HG02884 (cell line): ENCODE data around the gene PRKAR2B.
"Not testable (repeated sequence)": the region's sequence is repeated elsewhere in the genome, so short reads cannot be mapped to it uniquely, and the experiment has no call there.

Source experiments
- ATAC-seq: cut with Tn5 transposase; IDR thresholded peaks from one replicate; pipeline ENCODE4 v1.9.1; 2021; ENCODE audit warnings: mild to moderate bottlenecking, moderate library complexity; ENCODE audit not compliant: unreplicated experiment

Gene PRKAR2B

DNA sequence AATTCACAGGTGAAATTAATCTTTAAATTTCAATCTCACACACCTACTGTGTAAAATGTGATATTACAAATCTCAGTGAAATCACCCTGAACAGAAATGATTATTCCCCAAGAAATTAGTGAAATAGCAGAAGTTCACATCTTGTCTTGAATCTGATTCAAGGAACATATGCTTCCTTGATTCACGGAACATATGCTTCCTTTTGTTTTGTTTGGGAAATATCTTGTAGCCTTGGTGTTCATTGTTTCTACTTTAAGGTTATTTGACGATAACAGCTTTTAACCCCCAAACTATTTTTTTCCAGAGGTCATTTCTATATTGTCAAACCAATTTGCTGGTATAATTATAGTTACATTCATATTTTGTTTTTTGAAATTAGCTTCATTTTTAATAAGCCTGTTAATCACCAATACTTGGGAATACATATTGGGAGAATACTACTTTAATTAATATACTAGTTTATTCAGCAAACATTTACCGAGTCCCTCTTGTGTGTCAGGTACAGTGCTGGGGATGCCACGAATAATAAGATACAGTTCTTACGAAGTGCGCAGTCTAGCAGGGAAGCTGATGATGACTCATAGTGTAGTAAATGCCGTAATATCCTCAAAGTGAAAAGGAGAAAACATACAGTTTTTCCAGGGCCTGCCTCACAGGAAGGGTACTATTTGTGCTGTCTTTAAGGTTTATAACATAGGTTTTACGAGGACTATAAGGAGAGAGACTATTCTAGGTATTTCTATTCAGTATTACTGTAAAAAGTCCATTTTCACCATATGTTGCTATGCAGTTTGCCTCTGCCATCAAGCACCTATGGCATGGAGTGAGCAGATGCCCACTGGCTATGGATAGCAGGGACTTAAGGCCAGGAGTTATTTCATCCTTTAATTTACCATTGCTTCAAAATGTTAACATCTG is 32.5 kb downstream of the PRKAR2B start:
- ATAC-seq = no peak

DNA sequence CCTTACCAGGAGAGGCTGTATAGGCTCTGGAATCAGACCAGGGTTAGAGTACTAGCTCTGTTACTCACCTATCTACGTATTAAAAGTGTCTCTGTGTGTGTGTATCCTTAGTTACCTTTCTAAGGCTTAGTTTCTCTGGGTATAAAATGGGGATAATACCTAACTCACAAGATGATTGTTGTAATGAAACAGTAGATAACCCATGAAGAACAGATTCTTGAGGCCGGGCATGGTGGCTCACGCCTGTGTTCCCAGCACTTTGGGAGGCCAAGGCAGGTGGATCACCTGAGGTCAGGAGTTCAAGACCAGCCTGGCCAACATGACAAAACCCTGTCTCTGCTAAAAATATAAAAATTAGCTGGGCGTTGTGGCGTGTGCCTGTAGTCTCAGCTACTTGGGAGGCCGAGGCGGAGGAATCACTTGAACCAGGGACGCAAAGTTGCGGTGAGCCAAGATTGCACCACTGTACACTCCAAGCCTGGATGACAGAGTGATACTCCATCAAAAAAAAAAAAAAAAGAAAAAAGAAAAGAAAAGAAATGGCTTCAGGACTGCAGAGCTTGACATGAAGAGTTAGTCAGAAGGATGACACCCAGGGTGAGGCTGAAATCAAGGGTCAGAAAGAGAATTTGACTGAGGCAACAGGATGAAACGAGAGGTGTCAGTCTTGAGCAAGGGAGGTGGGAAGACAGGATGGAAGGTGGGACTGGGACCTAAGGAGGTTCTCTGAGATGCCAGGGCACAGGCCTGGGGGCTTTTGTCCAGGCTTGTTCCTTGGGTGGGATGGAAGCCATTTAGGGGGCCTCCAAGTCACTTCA is 33.4 kb downstream of the PRKAR2B start:
- ATAC-seq = no peak

DNA sequence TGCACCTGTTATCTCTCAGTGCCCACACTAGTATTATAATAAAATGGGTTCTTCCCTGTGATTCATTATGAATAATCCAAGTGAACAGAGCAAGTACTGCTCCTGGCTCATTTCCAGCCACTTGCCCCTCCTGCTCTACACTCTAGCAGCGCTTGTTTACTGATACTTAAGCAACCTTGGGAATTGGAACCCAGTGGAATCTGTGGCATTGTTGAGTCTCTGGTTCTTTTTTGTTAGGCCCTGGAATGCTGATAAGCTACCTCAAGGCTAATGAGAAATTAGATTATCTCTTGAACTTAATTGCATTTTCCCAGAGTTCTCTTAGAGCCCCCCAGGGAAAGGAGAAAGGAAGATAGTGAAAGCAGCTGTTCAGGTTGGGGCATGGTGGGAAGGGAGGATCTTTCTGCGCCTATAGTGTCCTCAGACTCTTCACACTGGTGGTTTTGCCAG is 34.0 kb downstream of the PRKAR2B start:
- no peak for ATAC-seq

DNA sequence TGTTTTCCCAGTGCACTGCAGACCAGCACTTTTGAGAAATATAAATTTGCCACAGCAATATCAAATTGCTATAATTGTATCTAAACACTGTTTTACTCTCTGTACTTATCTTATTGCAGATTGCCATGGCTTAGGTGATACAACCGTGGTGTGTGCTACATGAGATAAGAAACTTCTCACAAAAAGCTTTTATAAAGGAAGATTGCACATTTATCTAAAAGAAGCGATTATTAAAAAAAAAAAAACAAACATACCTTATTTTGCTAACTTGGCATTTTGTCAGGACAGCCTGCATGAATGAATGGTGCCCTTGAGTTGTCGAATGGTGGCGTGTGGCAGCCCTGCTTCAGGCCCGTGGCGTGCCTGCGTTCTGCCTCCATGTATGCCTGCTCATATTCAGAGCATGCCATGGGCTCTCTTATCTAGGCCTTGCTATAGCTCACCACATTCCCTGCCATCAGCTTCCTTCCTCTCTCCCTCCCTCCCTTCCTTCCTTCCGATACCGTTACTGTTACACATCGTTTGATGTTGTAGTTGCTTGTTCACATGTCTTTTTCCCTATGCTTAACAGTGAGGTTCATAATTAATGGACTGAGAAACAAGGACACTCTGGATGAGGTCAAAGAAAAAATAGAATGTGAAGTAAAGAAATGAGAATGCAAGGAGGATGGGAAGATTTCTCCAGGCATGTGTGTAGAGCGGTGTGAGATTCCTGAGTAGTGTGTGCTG is 34.9 kb downstream of the PRKAR2B start:
- no peak for ATAC-seq

DNA sequence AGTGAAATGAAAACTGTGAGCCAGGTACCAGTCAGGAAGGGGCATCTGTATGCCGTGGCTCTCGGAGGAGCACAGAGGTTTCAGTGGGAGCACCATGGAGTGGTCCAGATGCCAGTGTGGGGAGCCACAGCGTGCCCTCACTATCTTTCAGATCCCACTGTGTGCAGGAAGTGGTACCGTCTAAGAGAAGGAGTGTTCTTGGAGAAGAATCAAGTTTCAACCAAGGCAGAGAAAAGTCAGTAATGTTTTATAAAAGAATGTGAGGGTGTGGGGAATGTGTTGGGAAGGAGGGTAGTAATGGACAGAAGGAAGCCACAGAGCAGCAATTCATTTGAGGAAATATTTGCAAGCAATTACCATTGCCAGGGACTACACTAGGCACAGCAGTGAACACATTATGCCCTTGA is 35.6 kb downstream of the PRKAR2B start:
- no peak for ATAC-seq

DNA sequence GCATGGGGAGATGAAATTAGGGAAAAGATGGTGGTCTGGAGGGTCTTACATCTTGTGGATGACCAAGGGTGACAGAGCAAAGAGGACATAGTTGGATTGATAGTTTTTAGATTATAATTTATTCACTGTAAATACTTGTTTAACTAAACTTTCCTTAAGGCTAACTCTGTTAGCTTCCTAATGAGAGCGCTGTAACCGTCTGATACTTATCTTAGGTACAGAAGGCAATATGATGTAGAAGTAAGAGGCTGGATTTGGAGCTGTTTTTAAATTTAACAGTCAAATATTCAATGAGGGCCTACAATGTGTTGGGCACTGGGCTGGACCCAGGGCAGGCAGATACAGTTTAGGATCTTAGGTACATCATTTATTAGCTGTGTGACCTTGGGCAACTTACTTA is 36.0 kb downstream of the PRKAR2B start:
- ATAC-seq = no peak

DNA sequence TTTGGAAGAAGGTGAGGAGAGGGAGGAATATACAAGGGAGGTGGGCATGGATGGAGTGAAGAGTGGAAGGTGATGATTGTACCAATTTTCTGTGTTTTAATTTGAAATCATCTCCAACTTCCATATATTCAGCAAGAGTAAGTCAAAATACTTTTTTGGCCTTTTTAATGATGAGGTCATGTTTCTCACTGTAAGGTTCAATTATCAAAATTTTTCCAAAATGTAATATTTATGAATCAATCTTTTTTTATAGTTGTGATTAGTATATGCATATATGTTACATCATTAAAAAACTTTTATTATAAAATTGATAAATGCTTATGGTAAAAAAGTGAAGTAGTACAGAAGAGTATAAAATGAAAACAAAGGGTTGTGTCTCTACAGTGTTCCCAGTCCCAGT is 40.7 kb downstream of the PRKAR2B start:
- no peak for ATAC-seq

DNA sequence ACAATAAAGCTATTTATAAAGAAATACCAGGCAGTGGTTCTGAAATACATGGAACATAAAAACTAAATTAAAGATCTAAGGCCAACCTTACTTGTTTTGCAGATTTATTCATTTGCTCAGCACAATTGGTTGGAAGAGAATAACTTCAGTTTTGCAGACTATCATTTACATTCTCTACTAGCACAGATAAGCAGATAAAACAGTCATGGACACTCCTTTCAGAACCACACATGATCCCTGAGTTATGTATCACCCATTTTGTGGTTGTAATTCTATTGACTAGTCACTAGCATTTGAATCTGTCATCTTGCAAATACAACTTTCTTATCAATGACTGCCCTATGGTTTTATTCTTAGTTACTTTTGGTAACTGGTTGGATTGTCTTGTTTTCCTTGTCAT is 45.1 kb downstream of the PRKAR2B start:
- no peak for ATAC-seq

DNA sequence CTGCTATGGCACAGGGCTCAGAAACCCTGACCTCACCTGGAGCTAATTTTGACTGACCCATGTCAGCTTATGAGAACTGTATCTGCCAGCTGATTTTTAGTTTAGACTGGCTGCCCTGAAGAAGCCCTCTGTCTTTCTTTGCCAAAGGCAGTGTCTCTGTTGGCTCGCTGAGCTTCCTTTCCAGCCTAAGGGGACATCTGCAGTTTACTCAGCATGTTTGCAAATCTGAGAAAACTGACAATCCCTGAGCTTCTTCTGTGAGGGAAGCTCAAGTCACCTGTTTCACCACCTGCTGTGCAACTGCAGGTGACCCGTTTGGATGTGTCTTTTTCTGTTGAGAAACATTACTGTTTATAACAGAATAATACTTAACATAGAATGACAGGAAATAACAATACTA is 46.0 kb downstream of the PRKAR2B start:
- no peak for ATAC-seq

DNA sequence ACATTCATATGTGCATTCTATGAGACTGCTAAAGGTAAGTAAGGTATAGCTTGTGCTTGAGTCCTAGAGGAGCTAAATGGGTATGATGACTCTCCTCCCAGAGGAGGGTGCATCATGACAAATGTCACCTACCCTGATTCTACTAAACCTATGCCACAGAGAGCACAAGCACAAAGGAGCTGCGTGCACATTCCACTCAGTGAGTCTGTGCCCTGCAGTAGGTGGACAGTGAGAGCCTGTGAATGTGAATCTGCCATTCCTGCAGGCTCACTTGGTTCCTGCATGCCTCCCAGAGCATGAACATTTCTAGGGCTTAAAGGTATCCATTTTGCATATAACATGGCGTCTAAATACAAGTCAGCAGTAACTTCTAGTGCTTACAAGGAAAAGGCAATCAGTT is 46.8 kb downstream of the PRKAR2B start:
- no peak for ATAC-seq

DNA sequence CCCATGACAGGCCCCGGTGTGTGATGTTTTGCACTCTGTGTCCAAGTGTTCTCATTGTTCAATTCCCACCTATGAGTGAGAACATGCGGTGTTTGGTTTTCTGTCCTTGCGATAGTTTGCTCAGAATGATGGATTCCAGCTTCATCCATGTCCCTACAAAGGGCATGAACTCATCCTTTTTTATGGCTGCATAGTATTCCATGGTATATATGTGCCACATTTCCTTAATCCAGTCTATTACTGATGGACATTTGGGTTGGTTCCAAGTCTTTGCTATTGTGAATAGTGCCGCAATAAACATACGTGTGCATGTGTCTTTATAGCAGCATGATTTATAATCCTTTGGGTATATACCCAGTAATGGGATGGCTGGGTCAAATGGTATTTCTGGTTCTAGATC is 49.2 kb downstream of the PRKAR2B start:
- ATAC-seq = not testable (repeated sequence)

DNA sequence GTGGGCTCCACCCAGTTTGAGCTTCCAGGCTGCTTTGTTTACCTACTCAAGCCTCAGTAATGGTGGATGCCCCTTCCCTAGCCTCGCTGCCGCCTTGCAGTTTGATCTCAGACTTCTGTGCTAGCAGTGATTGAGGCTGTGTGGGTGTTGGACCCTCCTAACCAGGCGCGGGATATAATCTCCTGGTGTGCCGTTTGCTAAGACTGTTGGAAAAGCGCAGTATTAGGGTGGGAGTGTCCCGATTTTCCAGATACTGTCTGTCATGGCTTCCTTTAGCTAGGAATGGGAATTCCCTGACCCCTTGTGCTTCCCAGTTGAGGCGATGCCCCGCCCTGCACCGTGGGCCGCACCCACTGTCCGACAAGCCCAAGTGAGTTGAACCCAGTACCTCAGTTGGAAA is 54.6 kb downstream of the PRKAR2B start:
- not testable (repeated sequence) for ATAC-seq

DNA sequence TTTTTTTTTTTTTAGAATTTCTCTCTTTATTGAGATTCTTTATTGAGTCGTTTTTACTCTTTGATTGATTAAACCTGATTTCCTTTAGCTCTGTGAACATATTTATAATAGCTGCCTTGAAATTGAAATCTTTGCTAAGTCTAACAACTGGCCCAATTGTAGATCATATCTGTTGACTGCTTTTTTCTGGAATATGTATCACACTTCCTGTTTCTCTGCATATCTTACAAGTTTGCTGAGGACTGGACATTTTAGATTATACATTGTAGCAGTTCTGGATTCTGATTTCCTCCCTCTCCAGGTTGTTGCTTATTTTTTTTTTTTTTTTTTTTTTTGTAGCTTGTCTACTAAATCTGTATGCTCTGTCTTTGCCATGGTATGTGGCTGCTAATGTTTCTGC is 56.3 kb downstream of the PRKAR2B start:
- ATAC-seq = no peak

DNA sequence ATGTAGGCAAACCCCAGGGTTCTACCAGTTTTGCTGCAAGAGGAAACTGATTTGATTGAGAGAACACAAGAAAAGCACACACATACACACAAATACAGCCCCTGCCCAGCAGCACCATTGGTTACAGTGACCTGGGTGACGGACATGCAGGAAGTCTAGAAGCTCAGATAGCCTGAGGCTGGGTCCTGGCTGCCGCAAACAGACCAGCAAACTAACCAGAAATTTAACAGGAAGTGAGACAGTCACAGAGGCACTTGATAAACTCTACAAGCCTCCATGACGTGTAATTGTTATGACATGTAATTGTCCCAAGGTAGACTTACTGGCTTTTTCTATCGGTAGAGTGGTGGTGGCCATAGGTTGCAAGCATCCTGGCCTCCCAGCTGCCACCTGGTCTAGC is 58.9 kb downstream of the PRKAR2B start:
- ATAC-seq = no peak

DNA sequence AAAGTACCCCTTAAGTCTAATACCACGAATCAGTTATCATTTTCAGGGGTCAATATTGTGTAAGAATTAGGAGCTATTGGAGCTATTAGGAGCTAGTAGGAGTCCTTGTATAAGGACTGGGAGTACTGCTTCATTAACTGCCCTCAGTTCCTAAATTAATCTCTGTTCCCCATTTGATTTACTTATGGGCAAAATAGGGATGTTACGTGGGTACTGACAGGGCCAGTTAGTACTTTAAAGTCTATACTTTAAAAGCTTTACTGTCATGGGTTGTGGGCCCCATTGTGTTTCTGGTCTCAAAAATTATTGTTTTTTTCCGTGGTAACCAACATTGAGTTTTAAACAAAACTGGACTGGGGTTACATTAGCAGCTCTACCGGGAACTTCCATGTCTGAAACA is 60.3 kb downstream of the PRKAR2B start:
- ATAC-seq = no peak

DNA sequence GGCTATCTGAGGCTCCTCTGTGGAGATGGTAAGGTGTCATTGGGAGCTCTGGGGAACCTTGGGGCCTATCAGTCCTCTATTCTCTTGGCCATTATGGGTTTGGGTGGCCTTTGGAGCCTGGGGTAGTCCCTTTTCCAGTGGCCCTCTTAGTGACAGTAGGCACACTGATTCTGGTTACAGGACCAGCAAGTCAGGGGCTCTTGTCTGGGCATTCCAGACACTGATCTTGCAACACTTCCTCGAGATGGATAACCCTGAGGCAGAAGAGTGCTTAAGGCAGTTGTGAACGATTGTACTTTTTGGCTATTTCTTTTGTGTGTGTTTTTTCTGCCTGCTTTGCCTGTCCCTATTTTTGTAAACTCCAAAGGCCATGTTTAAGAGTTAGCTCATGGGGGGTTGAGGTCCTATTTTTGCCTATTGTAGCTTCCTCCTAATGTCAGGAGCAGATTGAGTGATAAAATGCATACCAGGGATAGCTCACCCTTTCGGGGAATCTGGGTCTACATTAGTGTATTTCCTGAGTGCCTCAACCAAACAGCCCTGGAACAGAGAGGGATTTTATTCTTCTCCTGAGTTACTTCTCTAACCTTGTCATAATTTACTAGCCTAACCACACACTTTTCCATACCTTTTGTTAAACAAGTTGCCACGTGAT is 61.2 kb downstream of the PRKAR2B start:
- ATAC-seq = no peak

DNA sequence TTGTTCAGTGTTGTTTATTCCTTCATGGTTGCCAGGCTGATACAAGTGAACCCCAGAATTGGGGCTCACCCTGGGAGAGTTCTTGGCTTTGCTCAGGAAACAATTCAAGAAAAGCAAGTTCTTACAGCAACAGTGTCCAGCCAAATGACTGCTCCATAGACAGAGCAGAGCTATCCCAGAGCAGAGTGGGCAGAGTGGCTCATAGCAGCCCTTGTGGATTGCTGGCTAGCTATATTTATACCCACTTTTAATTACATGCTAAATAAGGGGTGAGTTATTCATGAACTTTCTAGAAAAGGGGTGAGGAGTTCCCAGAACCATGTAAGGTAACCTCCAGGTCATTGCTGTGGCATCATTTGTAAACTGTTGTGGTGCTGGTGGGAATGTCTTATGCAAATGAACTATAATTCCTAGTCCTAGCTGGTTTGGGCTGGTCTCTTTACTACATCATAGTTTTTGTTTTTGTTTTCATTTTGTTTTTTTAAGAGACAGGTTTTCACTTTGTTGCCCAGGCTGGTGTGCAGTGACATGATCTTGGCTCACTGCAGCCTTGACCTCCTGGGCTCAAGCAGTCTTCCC is 64.4 kb downstream of the PRKAR2B start:
- no peak for ATAC-seq

DNA sequence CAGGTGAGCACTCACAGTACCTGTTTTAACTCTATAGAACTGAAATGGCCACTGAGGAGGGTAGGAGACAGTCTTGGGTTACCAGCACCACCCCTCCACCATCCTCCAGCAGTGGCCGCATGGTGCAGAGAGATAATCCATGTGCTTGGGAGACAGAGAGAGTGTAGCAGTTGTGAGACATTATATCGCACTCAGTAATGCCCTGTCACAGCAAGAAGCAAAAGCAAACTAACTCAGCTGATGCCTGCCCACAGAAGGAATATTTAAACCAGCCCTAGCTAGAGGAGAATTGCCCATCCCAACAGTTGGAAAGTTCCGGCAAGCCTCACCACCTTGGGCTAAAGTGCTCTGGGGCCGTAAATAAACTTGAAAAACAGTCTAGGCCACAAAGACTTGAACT is 65.5 kb downstream of the PRKAR2B start:
- ATAC-seq = no peak

DNA sequence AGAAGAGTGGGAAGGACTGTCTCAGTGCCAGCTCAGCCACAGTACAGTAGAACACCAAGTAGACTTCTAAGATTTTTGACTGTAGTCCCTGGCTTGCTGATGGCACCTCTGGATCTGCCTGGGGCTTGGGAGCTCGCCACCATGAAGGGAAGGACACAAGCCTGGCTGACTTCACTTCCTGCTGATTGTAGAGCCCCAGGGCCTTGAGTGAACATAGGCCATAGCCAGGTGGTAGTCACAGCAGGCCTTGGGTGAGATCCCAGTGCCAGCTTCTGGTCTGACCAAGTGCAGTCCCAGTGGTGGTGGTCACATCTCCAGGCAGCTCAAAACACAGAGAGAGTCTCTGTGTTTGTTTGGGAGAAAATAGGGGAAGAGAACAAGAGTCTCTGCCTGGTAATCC is 66.7 kb downstream of the PRKAR2B start:
- ATAC-seq = no peak

DNA sequence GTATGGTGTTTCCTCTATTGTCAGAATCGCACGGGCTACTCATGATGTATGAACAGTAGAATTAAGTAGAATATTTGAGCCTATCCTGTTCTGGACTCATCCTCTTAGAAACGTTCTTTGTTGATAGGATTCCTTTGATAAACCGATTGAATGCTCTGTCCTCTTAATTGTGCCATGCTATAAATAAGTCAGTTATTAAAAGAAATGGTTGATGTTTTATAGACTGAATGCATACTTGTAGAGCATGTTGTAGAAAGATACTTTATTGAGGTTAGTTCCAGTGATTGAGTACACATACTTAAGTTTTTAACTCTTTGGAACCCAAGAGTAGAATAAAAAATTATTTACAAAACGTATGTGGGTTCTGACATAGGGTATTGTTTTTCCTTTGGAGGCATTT is 69.4 kb downstream of the PRKAR2B start:
- no peak for ATAC-seq
